Measurements from ENCODE around the gene RUBCNL.

GRCh38 chr13:46337700-46338099, 49.4 kb downstream of the RUBCNL start:
- no peak for TF ChIP-seq CTCF (IDR thresholded peaks at IDR 0.05)
- TF ChIP-seq EZH2 (IDR thresholded peaks at IDR 0.05) = no peak
